Osteocyte (in vitro differentiated cells): Measurements from ENCODE around the gene CASP6. TPM values are rescaled to one million over a fixed set of nuclear protein-coding genes. Genes with fewer than 3 reads are reported as not detected.

Source experiments
- DNase-seq: peaks from one replicate; pipeline ENCODE4 v3.0.0; 2021; ENCODE audit warnings: mixed read lengths; ENCODE audit not compliant: unreplicated experiment; ENCODE audit errors: extremely low spot score
- H3K27ac Mint-ChIP-seq: one replicate; pipeline ENCODE4 v1.8.0; 2021; ENCODE audit warnings: mild to moderate bottlenecking, mixed read lengths; ENCODE audit not compliant: unreplicated experiment
- H3K27me3 Mint-ChIP-seq: one replicate; pipeline ENCODE4 v1.8.0; 2021; ENCODE audit warnings: mixed read lengths; ENCODE audit not compliant: unreplicated experiment
- H3K36me3 Mint-ChIP-seq: one replicate; pipeline ENCODE4 v1.8.0; 2021; ENCODE audit warnings: mixed read lengths; ENCODE audit not compliant: unreplicated experiment
- H3K4me1 Mint-ChIP-seq: one replicate; pipeline ENCODE4 v1.8.0; 2021; ENCODE audit warnings: mixed read lengths; ENCODE audit not compliant: unreplicated experiment
- H3K4me3 Mint-ChIP-seq: one replicate; pipeline ENCODE4 v1.8.0; 2021; ENCODE audit warnings: mild to moderate bottlenecking, moderate library complexity, mixed read lengths; ENCODE audit not compliant: unreplicated experiment
- H3K9me3 Mint-ChIP-seq: one replicate; pipeline ENCODE4 v1.8.0; 2021; ENCODE audit warnings: mixed read lengths; ENCODE audit not compliant: unreplicated experiment
- CTCF ChIP-seq: fragments of 200-600 bp; sonication (generic); IDR thresholded peaks from 2 replicates; pipeline ENCODE4 v1.5.0; 2021; ENCODE audit warnings: antibody characterized with exemption, mild to moderate bottlenecking, moderate library complexity
- long read RNA-seq: library from polyadenylated mRNA; unstranded; transcript quantifications from one replicate; pipeline ENCODE4 v2.0.0, GENCODE V29; 2021
- total RNA-seq: library from RNA; stranded (reverse); gene quantifications from 2 replicates; pipeline ENCODE4 v1.2.1, GENCODE V29; 2021

Gene CASP6
- 19.8 and 23.3 TPM in 2 replicates for total RNA-seq
- long read RNA-seq, transcript CASP6-201 (7 exons, 1,548 nt): major isoform, 84 of 101 reads
- long read RNA-seq, partial matches to known transcripts: 2 of 101 reads
- long read RNA-seq, other reads (novel, unspliced or antisense): 13 of 101 reads

GRCh38 chr4:109702950-109703663 is at the start of gene CASP6:
CASP6 (minus strand) TSS chr4:109703445; CDS start chr4:109703395, 50 bp downstream.
- peaks cover 4% of the 10 kb centered on the region for H3K36me3 Mint-ChIP-seq
- peak within 1 kb of the TSS; percentile 95 for H3K4me3 Mint-ChIP-seq
- no peaks in the 10 kb centered on the region for H3K27me3 Mint-ChIP-seq
- TF ChIP-seq CTCF: peak; percentile 78
- peaks cover 25% of the 10 kb centered on the region for H3K4me1 Mint-ChIP-seq
- DNase-seq: peak; percentile 91
- H3K27ac Mint-ChIP-seq: peak within 1 kb of the TSS; percentile 96
- H3K9me3 Mint-ChIP-seq: no peaks in the 10 kb centered on the region

DNA sequence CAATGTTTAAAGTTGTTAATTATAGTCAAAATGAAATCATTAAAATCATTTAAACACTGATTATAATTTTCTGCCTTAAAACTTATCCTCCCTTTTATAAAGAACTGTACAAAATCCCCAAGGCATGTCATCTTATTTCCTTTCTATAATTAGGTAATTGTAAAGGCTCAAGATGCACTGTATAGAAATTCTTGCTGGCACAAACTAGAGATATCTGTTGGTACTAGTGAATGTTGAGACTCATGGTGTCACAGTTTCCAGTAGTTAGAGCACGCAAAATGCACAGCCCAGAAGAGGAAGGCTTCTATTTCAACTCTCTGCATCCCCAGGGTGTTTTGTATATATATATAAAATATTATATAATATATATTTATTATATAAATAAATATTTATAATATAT is 49.3 kb upstream of the CASP6 start:
- H3K36me3 Mint-ChIP-seq: no peaks in the 10 kb centered on the region
- H3K27ac Mint-ChIP-seq: no peak overlapping the region
- no peak for DNase-seq
- H3K4me1 Mint-ChIP-seq: no peaks in the 10 kb centered on the region
- H3K4me3 Mint-ChIP-seq: no peak overlapping the region
- H3K27me3 Mint-ChIP-seq: peaks cover 17% of the 10 kb centered on the region
- H3K9me3 Mint-ChIP-seq: no peaks in the 10 kb centered on the region
- TF ChIP-seq CTCF: no peak

GRCh38 chr4:109751852-109752251 is 48.6 kb upstream of the CASP6 start:
- Mint-ChIP-seq H3K9me3 (no peaks in the 10 kb centered on the region), H3K27ac (no peak overlapping the region), H3K27me3 (peaks cover 15% of the 10 kb centered on the region), H3K4me3 (no peak overlapping the region), H3K36me3 (no peaks in the 10 kb centered on the region), H3K4me1 (no peaks in the 10 kb centered on the region)
- TF ChIP-seq CTCF: no peak
- no peak for DNase-seq

GRCh38 chr4:109750652-109751244 is 47.5 kb upstream of the CASP6 start:
- TF ChIP-seq CTCF: no peak
- Mint-ChIP-seq H3K4me3 (no peak overlapping the region), H3K27me3 (peaks cover 20% of the 10 kb centered on the region), H3K27ac (no peak overlapping the region), H3K36me3 (no peaks in the 10 kb centered on the region), H3K9me3 (no peaks in the 10 kb centered on the region), H3K4me1 (no peaks in the 10 kb centered on the region)
- DNase-seq: no peak

DNA sequence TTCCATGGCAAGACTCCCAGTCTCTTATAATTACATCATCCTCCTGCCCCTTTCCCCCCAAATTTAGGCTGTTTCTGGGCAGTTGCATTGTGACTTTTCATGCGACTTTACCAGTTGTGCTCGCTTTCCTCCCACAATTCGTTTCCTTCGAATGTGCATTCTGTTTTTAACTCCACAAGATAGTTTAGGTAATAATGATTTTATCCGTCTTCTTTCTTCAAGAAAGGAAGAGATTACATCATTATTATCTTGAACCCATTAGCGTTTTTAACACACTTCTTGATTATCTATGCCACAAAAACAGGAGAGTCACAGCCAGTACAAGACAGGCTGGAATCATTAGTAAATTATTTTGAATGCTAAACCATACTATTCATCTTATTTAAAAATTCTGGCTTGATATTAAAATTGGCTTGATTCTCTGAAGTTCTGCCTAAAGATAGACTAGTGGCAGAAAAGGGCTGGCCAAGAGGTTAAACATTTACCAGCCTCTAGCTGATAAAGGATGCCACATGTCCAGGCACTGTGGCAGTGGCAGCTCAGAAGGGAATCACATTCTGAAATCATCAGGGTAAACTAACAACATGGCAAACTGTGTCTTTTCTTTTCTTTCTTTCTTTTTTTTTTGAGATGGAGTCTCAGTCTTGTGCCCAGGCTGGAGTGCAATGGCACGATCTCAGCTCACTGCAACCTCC is 46.3 kb upstream of the CASP6 start:
- no peak overlapping the region for H3K4me3 Mint-ChIP-seq
- H3K27me3 Mint-ChIP-seq: peaks cover 15% of the 10 kb centered on the region
- no peak for TF ChIP-seq CTCF
- H3K9me3 Mint-ChIP-seq: no peaks in the 10 kb centered on the region
- H3K36me3 Mint-ChIP-seq: no peaks in the 10 kb centered on the region
- H3K27ac Mint-ChIP-seq: no peak overlapping the region
- no peaks in the 10 kb centered on the region for H3K4me1 Mint-ChIP-seq
- DNase-seq: no peak
